Liver (tissue), 9 donors: Measurements from ENCODE around the gene SYTL3. TPM values are rescaled to one million over a fixed set of nuclear protein-coding genes. Genes with fewer than 3 reads are reported as not detected.

Experiments used
- DNase-seq: peaks from one replicate; pipeline ENCODE4 v3.0.0-alpha.2; 2017; ENCODE audit warnings: low spot score
- H3K27ac ChIP-seq, 2 donors: one replicate each; pipeline ENCODE4 v1.7.0; 2013; ENCODE audit warnings: inconsistent platforms in 2 of 2, low read length in 2 of 2, control low read depth in 1 of 2, low read depth in 1 of 2, mild to moderate bottlenecking in 1 of 2
- H3K27me3 ChIP-seq, 4 donors: one replicate each; pipeline versions ENCODE4 v1.6.1 to v1.7.0; 2013; ENCODE audit warnings: low read length in 3 of 4, inconsistent platforms in 1 of 4, mild to moderate bottlenecking in 1 of 4, moderate library complexity in 1 of 4; ENCODE audit not compliant: control insufficient read depth in 4 of 4, insufficient read depth in 4 of 4
- H3K36me3 ChIP-seq, 4 donors: one replicate each; pipeline versions ENCODE4 v1.6.1 to v1.7.0; 2013; ENCODE audit warnings: low read length in 3 of 4, mild to moderate bottlenecking in 3 of 4, low read depth in 1 of 4, moderate library complexity in 1 of 4; ENCODE audit not compliant: control insufficient read depth in 4 of 4, insufficient read depth in 3 of 4
- H3K4me1 ChIP-seq, 4 donors: one replicate each; pipeline versions ENCODE4 v1.6.1 to v1.7.0; 2013; ENCODE audit warnings: low read length in 3 of 4, mild to moderate bottlenecking in 3 of 4, moderate library complexity in 1 of 4; ENCODE audit not compliant: control insufficient read depth in 4 of 4, insufficient read depth in 4 of 4
- H3K4me3 ChIP-seq, 3 donors: one replicate each; pipeline versions ENCODE4 v1.6.1 to v1.7.0; 2013; ENCODE audit warnings: low read length in 3 of 3, control low read depth in 1 of 3, low read depth in 1 of 3, mild to moderate bottlenecking in 1 of 3
- H3K9ac ChIP-seq, 2 donors: one replicate each; pipeline ENCODE4 v1.7.0; 2013; ENCODE audit warnings: low read length in 2 of 2, mild to moderate bottlenecking in 2 of 2, moderate library complexity in 2 of 2, control low read depth in 1 of 2, low read depth in 1 of 2
- H3K9me3 ChIP-seq, 4 donors: one replicate each; pipeline versions ENCODE4 v1.6.1 to v1.7.0; 2013; ENCODE audit warnings: low read length in 3 of 4; ENCODE audit not compliant: control insufficient read depth in 4 of 4
- ATF3 ChIP-seq: IDR thresholded peaks from 2 replicates; pipeline ENCODE4 v1.6.1; 2016; ENCODE audit warnings: antibody characterized with exemption
- EGR1 ChIP-seq, 2 donors: IDR thresholded peaks; 2 replicates each; pipeline ENCODE4 v1.6.1; 2016 to 2018; ENCODE audit warnings: antibody characterized with exemption in 2 of 2, low read depth in 2 of 2
- FOXA1 ChIP-seq: IDR thresholded peaks from 2 replicates; pipeline ENCODE4 v1.6.1; 2016; ENCODE audit warnings: antibody characterized with exemption
- GABPA ChIP-seq, 2 donors: IDR thresholded peaks in 1 of 2; conservative IDR thresholded peaks in 1 of 2; 2 replicates each; pipeline ENCODE4 v1.6.1; 2016; ENCODE audit warnings: antibody characterized with exemption in 2 of 2, mild to moderate bottlenecking in 1 of 2, moderate library complexity in 1 of 2
- HNF4A ChIP-seq, 2 donors: conservative IDR thresholded peaks; 2 replicates each; pipeline ENCODE4 v1.6.1; 2016; ENCODE audit warnings: antibody characterized with exemption in 2 of 2, mild to moderate bottlenecking in 2 of 2
- HNF4G ChIP-seq: IDR thresholded peaks from 2 replicates; pipeline ENCODE4 v1.6.1; 2016; ENCODE audit warnings: antibody characterized with exemption
- JUND ChIP-seq, 2 donors: IDR thresholded peaks; 2 replicates each; pipeline ENCODE4 v1.6.1; 2016; ENCODE audit warnings: antibody characterized with exemption in 2 of 2
- MAX ChIP-seq: IDR thresholded peaks from 2 replicates; pipeline ENCODE4 v1.6.1; 2016; ENCODE audit warnings: antibody characterized with exemption
- NR2F2 ChIP-seq: IDR thresholded peaks from 2 replicates; pipeline ENCODE4 v1.6.1; 2016; ENCODE audit warnings: antibody characterized with exemption
- REST ChIP-seq: IDR thresholded peaks from 2 replicates; pipeline ENCODE4 v1.6.1; 2016; ENCODE audit warnings: antibody characterized with exemption, mild to moderate bottlenecking
- RXRA ChIP-seq, 2 donors: IDR thresholded peaks; 2 replicates each; pipeline ENCODE4 v1.6.1; 2017 to 2018; ENCODE audit warnings: antibody characterized with exemption in 2 of 2, mild to moderate bottlenecking in 1 of 2
- SP1 ChIP-seq: IDR thresholded peaks from 2 replicates; pipeline ENCODE4 v1.6.1; 2018; ENCODE audit warnings: antibody characterized with exemption, mild to moderate bottlenecking
- TAF1 ChIP-seq: conservative IDR thresholded peaks from 2 replicates; pipeline ENCODE4 v1.6.1; 2016; ENCODE audit warnings: antibody characterized with exemption, mild to moderate bottlenecking
- YY1 ChIP-seq: IDR thresholded peaks from 2 replicates; pipeline ENCODE4 v1.6.1; 2016; ENCODE audit warnings: antibody characterized with exemption, mild to moderate bottlenecking
- ZBTB33 ChIP-seq: IDR thresholded peaks from 2 replicates; pipeline ENCODE4 v1.6.1; 2016; ENCODE audit warnings: antibody characterized with exemption
- WGBS: extraction: QIAGEN DNeasy Blood & Tissue Kit; methylation state at CpG from one replicate; pipeline ENCODE4 v1.1.7; 2013; 5-methylcytosine and 5-hydroxymethylcytosine counted together
- polyA plus RNA-seq, 2 donors: library from polyadenylated mRNA; stranded (reverse) in 1 of 2; unstranded in 1 of 2; fragments of 200-250 nt in 1 of 2; fragments of >200 nt in 1 of 2; fragmentation: Nextera tagmentation in 1 of 2; extraction: Ambion mirVana in 1 of 2; gene quantifications; one replicate each; pipeline versions ENCODE4 v1.2.1 to v1.2.3, GENCODE V29; 2013 to 2015
- total RNA-seq, 2 donors: library from RNA; depleted of rRNA; stranded (reverse); fragments of >200 nt; gene quantifications; one replicate each; pipeline ENCODE4 v1.2.3, GENCODE V29; 2014
- donor health status: healthy.
- donor health status: healthy.
- donor health status: healthy.
- donor health status: healthy.
- donor health status: healthy.

Gene SYTL3
- total and polyA plus RNA-seq, 4 donors = 0.28 to 1.7 (median 0.51) TPM

- H3K27me3 ChIP-seq = no peaks in the 10 kb centered on the region
- peaks cover 22 to 83% (median 73%) of the 10 kb centered on the region in 4 donors for H3K36me3 ChIP-seq
- H3K9me3 ChIP-seq = no peaks in the 10 kb centered on the region
- no peak overlapping the region for H3K27ac ChIP-seq
- DNase-seq = no peak
- WGBS = 84% methylated on average over 6 of the region's 6 CpGs
- no peaks in the 10 kb centered on the region for H3K4me1 ChIP-seq
- H3K9ac ChIP-seq = no peak overlapping the region
- no peak overlapping the region for H3K4me3 ChIP-seq
- TF ChIP-seq TAF1 (no peak), ZBTB33 (no peak), NR2F2 (no peak), FOXA1 (no peak), GABPA (IDR thresholded peaks at IDR 0.05 in 1 of 2, conservative IDR thresholded peaks at IDR 0.05 in 1 of 2) (no peak), RXRA (IDR thresholded peaks at IDR 0.05) (no peak), MAX (no peak), SP1 (no peak), REST (no peak), ATF3 (no peak), HNF4A (conservative IDR thresholded peaks at IDR 0.05) (no peak), EGR1 (IDR thresholded peaks at IDR 0.05; ENCODE audit: low read depth in 2 of 2) (no peak), HNF4G (no peak)
Measured at GRCh38 chr6:158772851-158773371, 123.1 kb downstream of the SYTL3 start.

- Histone ChIP-seq H3K4me3 (no peak overlapping the region), H3K27ac (no peak overlapping the region), H3K9ac (no peak overlapping the region), H3K9me3 (no peaks in the 10 kb centered on the region), H3K27me3 (no peaks in the 10 kb centered on the region), H3K4me1 (no peaks in the 10 kb centered on the region), H3K36me3 (peaks cover 18 to 79% (median 69%) of the 10 kb centered on the region in 4 donors)
- 87% methylated on average over 21 of the region's 21 CpGs for WGBS
- no peak for DNase-seq
- TF ChIP-seq RXRA (IDR thresholded peaks at IDR 0.05) (no peak), YY1 (no peak), GABPA (IDR thresholded peaks at IDR 0.05 in 1 of 2, conservative IDR thresholded peaks at IDR 0.05 in 1 of 2) (no peak), MAX (no peak), ZBTB33 (no peak), JUND (IDR thresholded peaks at IDR 0.05) (no peak), ATF3 (no peak)
Measured at GRCh38 chr6:158773581-158774449, 124.0 kb downstream of the SYTL3 start.
